B cell (primary cell): ENCODE results near the gene CHTF18. TPM values are rescaled to one million over a fixed set of nuclear protein-coding genes. Genes with fewer than 3 reads are reported as not detected.

Experiments used
- ATAC-seq: fragments of 200-7000 bp; cut with Tn5 transposase; one replicate; pipeline ENCODE4 v1.10.0; 2021; ENCODE audit warnings: low read depth, mild to moderate bottlenecking, moderate number of reproducible peaks, moderate library complexity
- CTCF ChIA-PET: fragments of 350-600 bp; sonication (Branson Sonifier 250); formaldehyde crosslinking; loops from one replicate; lab custom pipeline; 2021; ENCODE audit warnings: antibody characterized with exemption, inconsistent platforms; lab: Charles Lee
- POLR2A ChIA-PET: fragments of 350-600 bp; sonication (Branson Sonifier 250); formaldehyde crosslinking; loops from one replicate; lab custom pipeline; 2021; ENCODE audit warnings: antibody characterized with exemption; lab: Charles Lee
- DNase-seq: peaks from one replicate; pipeline ENCODE4 v3.0.0; 2013
- H2AFZ ChIP-seq: 2 replicates; pipeline ENCODE4 v1.6.1; 2012; ENCODE audit warnings: mild to moderate bottlenecking, low read depth, low read length; ENCODE audit not compliant: insufficient read depth, poor library complexity, severe bottlenecking
- H3K27ac ChIP-seq, 2 donors: 1 replicate in 1 of 2; 2 replicates in 1 of 2; pipeline ENCODE4 v1.5.1; 2012 to 2013; ENCODE audit warnings: low read length in 2 of 2, mild to moderate bottlenecking in 2 of 2, moderate library complexity in 1 of 2
- H3K27me3 ChIP-seq, 4 experiments: fragments of 200-600 bp in 1 of 4; sonication (generic) in 1 of 4; replicated peaks in 1 of 4; 1 replicate in 2 of 4; 2 replicates in 2 of 4; pipeline versions ENCODE4 v1.6.1 to v1.7.0; 2013 to 2016; ENCODE audit warnings: low read length in 3 of 4, mild to moderate bottlenecking in 2 of 4, mixed read lengths in 1 of 4, moderate library complexity in 1 of 4; ENCODE audit not compliant: insufficient read depth in 4 of 4, control insufficient read depth in 3 of 4; ENCODE audit errors: control extremely low read depth in 1 of 4
- H3K36me3 ChIP-seq, 2 experiments: replicated peaks in 1 of 2; 1 replicate in 1 of 2; 2 replicates in 1 of 2; pipeline versions ENCODE4 v1.6.1 to v1.7.1; 2013; ENCODE audit warnings: low read length in 1 of 2; ENCODE audit not compliant: insufficient read depth in 2 of 2, control insufficient read depth in 1 of 2; ENCODE audit errors: control extremely low read depth in 1 of 2, extremely low read depth in 1 of 2
- H3K4me1 ChIP-seq, 2 donors: fragments of 200-600 bp in 1 of 2; sonication (generic) in 1 of 2; 1 replicate in 1 of 2; 2 replicates in 1 of 2; pipeline versions ENCODE4 v1.5.1 to v1.6.1; 2013 to 2017; ENCODE audit warnings: low read length in 2 of 2; ENCODE audit not compliant: control insufficient read depth in 2 of 2, insufficient read depth in 2 of 2
- H3K4me2 ChIP-seq: replicated peaks from 2 replicates; pipeline ENCODE3; 2012; ENCODE audit warnings: mild to moderate bottlenecking, low read depth, low read length; ENCODE audit not compliant: poor library complexity, severe bottlenecking
- H3K4me3 ChIP-seq, 5 experiments: fragments of 200-600 bp in 1 of 5; sonication (generic) in 1 of 5; 1 replicate in 3 of 5; 2 replicates in 2 of 5; pipeline versions ENCODE4 v1.5.1 to v1.7.0; 2011 to 2016; ENCODE audit warnings: low read length in 4 of 5, mild to moderate bottlenecking in 4 of 5, low read depth in 2 of 5, control low read depth in 1 of 5, moderate library complexity in 1 of 5; ENCODE audit not compliant: insufficient read depth in 1 of 5; ENCODE audit errors: control extremely low read depth in 1 of 5, extremely low read depth in 1 of 5
- H3K79me2 ChIP-seq: fragments of 200-600 bp; sonication (generic); one replicate; pipeline ENCODE4 v1.6.0; 2016; ENCODE audit warnings: low read length; ENCODE audit not compliant: control insufficient read depth, insufficient read depth
- H3K9ac ChIP-seq: fragments of 200-600 bp; sonication (generic); 2 replicates; pipeline ENCODE4 v1.6.1; 2017; ENCODE audit warnings: mild to moderate bottlenecking, low read length, moderate library complexity
- H3K9me3 ChIP-seq, 3 donors: one replicate each; pipeline versions ENCODE4 v1.6.1 to v1.7.1; 2013; ENCODE audit warnings: low read length in 2 of 3; ENCODE audit not compliant: control insufficient read depth in 2 of 3, insufficient read depth in 1 of 3; ENCODE audit errors: control extremely low read depth in 1 of 3
- H4K20me1 ChIP-seq: 2 replicates; pipeline ENCODE4 v1.6.0; 2012; ENCODE audit warnings: mild to moderate bottlenecking, low read length; ENCODE audit not compliant: insufficient read depth, control insufficient read depth, poor library complexity, severe bottlenecking
- H3K27ac Mint-ChIP-seq: one replicate; pipeline ENCODE4 v1.8.0; 2021; ENCODE audit warnings: mixed read lengths
- H3K27me3 Mint-ChIP-seq: one replicate; pipeline ENCODE4 v1.8.0; 2021; ENCODE audit warnings: mixed read lengths
- H3K4me1 Mint-ChIP-seq: one replicate; pipeline ENCODE4 v1.8.0; 2021; ENCODE audit warnings: mixed read lengths
- H3K4me3 Mint-ChIP-seq: one replicate; pipeline ENCODE4 v1.8.0; 2021; ENCODE audit warnings: mixed read lengths
- H3K9me3 Mint-ChIP-seq: one replicate; pipeline ENCODE4 v1.8.0; 2022; ENCODE audit warnings: mixed read lengths; ENCODE audit not compliant: insufficient read depth
- EZH2 ChIP-seq: IDR thresholded peaks from 2 replicates; pipeline ENCODE4 v1.6.1; 2012; ENCODE audit warnings: borderline replicate concordance, low read depth, mild to moderate bottlenecking, moderate library complexity, low read length; ENCODE audit not compliant: insufficient read depth, poor library complexity, severe bottlenecking
- WGBS: methylation state at CpG from one replicate; pipeline ENCODE4 v1.1.5; 2013; ENCODE audit warnings: missing lambda C conversion rate; ENCODE audit not compliant: insufficient coverage; 5-methylcytosine and 5-hydroxymethylcytosine counted together
- intact Hi-C: fragments of 100-400 bp; cut with micrococcal nuclease; formaldehyde crosslinking; loops from one replicate; pipeline ENCODE4 v1.10.0; 2022
- polyA plus RNA-seq: library from polyadenylated mRNA; depleted of rRNA; stranded (reverse); fragments of >200 nt; gene quantifications from 2 replicates; pipeline ENCODE4 v1.2.3, GENCODE V29; 2012
- total RNA-seq, 2 donors: library from RNA; stranded (reverse); fragments of 120-200 nt in 1 of 2; gene quantifications; 1 replicate in 1 of 2; 2 replicates in 1 of 2; pipeline versions ENCODE4 v1.2.3 to v1.2.4, GENCODE V29; 2013 to 2022
- TF ChIP-seq, protein P1 (sequence below): fragments of 200-600 bp; IDR thresholded peaks from one replicate; pipeline ENCODE4 v1.8.0; 2022; ENCODE audit warnings: antibody characterized with exemption, mild to moderate bottlenecking

The CHTF18 gene
- total and polyA plus RNA-seq, 2 donors (not counting 1 experiment from before 2014, with no cell fraction given), result 72.3 to 76.1 TPM

DNA sequence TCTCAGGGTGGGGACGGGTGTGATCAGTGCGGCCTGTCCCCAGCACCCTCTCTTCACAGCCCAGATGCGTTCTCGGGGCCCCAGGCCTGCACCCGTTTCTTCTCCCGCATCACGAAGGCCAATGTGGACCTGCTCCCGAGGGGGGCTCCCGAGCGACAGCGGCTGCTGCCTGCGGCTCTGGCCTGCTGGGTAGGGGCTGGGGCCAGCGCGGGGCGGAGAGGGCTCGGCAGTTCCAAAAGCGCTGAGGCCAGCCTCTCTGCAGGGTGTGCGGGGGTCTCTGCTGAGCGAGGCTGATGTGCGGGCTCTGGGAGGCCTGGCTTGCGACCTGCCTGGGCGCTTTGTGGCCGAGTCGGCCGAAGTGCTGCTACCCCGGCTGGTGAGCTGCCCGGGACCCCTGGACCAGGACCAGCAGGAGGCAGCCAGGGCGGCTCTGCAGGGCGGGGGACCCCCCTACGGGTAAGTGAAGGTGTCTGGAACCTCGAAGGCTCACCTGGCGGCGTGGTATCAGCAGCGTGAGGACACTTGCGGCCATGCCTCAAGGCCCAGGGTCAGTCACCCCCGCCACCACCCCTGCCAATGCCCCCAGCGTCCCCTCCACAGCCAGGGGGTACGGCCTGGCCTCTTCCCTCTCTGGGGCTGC lies 23.5 kb upstream of the CHTF18 start:
- WGBS, result 95% methylated on average over 33 of the region's 38 CpGs
- H3K9ac ChIP-seq, result no peak overlapping the region
- H3K4me3 ChIP-seq, result no peak overlapping the region
- H2AFZ ChIP-seq, result no peak overlapping the region
- no peaks in the 10 kb centered on the region for H3K36me3 ChIP-seq
- Mint-ChIP-seq H3K27me3 (no peaks in the 10 kb centered on the region), H3K9me3 (no peaks in the 10 kb centered on the region), H3K4me1 (no peaks in the 10 kb centered on the region), H3K27ac (no peak overlapping the region), H3K4me3 (no peak overlapping the region)
- DNase-seq (no peak), ATAC-seq (no peak)
- no peaks in the 10 kb centered on the region for H4K20me1 ChIP-seq
- no peak overlapping the region for H3K4me2 ChIP-seq
- H3K27me3 ChIP-seq, result peaks cover 0 to 8% (median 0%) of the 10 kb centered on the region in 4 experiments
- ChIA-PET CTCF (no interaction called here), POLR2A (no interaction called here)
- H3K27ac ChIP-seq, result no peak overlapping the region
- no peaks in the 10 kb centered on the region for H3K79me2 ChIP-seq
- intact Hi-C loops, result no loop called here
- H3K9me3 ChIP-seq, result no peaks in the 10 kb centered on the region
- no peak for TF ChIP-seq EZH2
- TF ChIP-seq, protein P1, sequence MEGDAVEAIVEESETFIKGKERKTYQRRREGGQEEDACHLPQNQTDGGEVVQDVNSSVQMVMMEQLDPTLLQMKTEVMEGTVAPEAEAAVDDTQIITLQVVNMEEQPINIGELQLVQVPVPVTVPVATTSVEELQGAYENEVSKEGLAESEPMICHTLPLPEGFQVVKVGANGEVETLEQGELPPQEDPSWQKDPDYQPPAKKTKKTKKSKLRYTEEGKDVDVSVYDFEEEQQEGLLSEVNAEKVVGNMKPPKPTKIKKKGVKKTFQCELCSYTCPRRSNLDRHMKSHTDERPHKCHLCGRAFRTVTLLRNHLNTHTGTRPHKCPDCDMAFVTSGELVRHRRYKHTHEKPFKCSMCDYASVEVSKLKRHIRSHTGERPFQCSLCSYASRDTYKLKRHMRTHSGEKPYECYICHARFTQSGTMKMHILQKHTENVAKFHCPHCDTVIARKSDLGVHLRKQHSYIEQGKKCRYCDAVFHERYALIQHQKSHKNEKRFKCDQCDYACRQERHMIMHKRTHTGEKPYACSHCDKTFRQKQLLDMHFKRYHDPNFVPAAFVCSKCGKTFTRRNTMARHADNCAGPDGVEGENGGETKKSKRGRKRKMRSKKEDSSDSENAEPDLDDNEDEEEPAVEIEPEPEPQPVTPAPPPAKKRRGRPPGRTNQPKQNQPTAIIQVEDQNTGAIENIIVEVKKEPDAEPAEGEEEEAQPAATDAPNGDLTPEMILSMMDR, result no peak
- H3K4me1 ChIP-seq, result peaks cover 0 to 3% of the 10 kb centered on the region in 2 donors

DNA sequence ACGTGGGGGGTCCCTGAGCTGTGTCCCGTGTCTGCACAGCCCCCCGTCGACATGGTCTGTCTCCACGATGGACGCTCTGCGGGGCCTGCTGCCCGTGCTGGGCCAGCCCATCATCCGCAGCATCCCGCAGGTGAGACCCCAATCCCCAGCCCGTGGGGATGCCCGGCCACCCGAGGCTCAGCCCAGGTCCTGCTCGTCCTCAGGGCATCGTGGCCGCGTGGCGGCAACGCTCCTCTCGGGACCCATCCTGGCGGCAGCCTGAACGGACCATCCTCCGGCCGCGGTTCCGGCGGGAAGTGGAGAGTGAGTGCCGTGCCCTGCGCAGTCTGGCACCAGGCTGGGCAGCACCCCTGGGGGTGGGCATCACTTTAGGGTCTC lies 22.9 kb upstream of the CHTF18 start:
- no peak overlapping the region for H3K4me3 Mint-ChIP-seq
- Histone ChIP-seq H3K79me2 (no peaks in the 10 kb centered on the region), H3K36me3 (no peaks in the 10 kb centered on the region), H3K4me1 (peaks cover 0 to 3% of the 10 kb centered on the region in 2 donors), H2AFZ (no peak overlapping the region), H3K9me3 (no peaks in the 10 kb centered on the region), H4K20me1 (no peaks in the 10 kb centered on the region), H3K4me3 (no peak overlapping the region), H3K27me3 (peaks cover 0 to 10% (median 0%) of the 10 kb centered on the region in 4 experiments), H3K4me2 (no peak overlapping the region), H3K27ac (no peak overlapping the region), H3K9ac (no peak overlapping the region)
- H3K27ac Mint-ChIP-seq, result no peak overlapping the region
- WGBS, result 92% methylated on average over 29 of the region's 29 CpGs
- ChIA-PET POLR2A (no interaction called here), CTCF (no interaction called here)
- DNase-seq (no peak), ATAC-seq (no peak)
- H3K4me1 Mint-ChIP-seq, result no peaks in the 10 kb centered on the region
- no peak for TF ChIP-seq EZH2
- TF ChIP-seq, protein P1, result no peak
- intact Hi-C loops, result no loop called here
- H3K9me3 Mint-ChIP-seq, result no peaks in the 10 kb centered on the region
- H3K27me3 Mint-ChIP-seq, result no peaks in the 10 kb centered on the region
